HG03108 (cell line): ENCODE results near the gene OGFOD1.

Source experiments
- ATAC-seq: cut with Tn5 transposase; IDR thresholded peaks from one replicate; pipeline ENCODE4 v1.9.1; 2021; ENCODE audit warnings: moderate library complexity; ENCODE audit not compliant: unreplicated experiment

Gene OGFOD1

DNA sequence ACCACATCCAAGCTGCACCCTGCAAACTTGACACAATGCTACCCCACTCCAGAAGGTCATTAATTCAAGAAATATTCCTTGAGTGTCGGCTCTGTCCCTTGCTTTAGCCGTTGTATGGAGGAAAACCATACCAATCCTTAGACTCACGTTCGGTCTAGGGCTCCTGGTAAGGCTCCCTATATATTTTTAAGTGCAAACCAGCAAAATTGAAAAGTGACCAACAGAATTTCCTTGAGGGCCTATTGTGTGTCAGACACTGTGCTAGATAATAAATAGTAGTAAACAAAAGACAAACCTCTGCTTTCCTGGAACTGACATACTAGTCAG, 68.9 kb downstream of the OGFOD1 start:
- no peak for ATAC-seq

DNA sequence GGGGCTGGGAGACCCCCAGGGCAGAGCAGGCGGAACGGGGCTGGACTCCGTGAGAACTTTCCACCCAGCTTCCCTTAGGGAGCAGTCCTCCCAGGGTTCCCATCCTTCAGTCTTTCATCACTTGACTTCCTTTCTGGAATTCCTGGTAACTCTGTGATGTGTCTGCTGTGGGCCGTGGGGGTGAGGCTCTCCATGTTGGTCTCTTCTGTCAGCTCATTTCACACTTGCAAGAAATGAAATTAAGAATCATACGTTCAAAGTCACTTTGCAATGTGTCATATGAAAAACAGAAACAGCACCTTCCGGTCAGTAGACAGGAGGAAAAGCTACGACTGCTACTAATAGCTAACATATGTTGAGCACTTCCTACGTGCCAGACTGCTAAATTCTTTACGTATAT, 73.9 kb downstream of the OGFOD1 start:
- ATAC-seq: no peak
